ENCODE measurements around the gene LZTS3. TPM values are rescaled to one million over a fixed set of nuclear protein-coding genes. Genes with fewer than 3 reads are reported as not detected.

LZTS3 gene
- total and polyA plus RNA-seq, 10 donors = 0.64 to 5.5 (median 1.8) TPM

- no peaks in the 10 kb centered on the region for H3K9me3 ChIP-seq
- H3K4me3 ChIP-seq = no peak overlapping the region
- no peak overlapping the region for H3K27ac ChIP-seq
- H3K27me3 ChIP-seq (replicated peaks in 1 of 7) = no peaks in the 10 kb centered on the region
- no peaks in the 10 kb centered on the region for H3K36me3 ChIP-seq
- no peak for DNase-seq
- intact Hi-C loops (cut with DNase I; ENCODE audit: low total_unique reads) = no loop called here
- WGBS, 5 donors = 74 to 85% (median 80%) methylated on average over 5 of the region's 5 CpGs
- TF ChIP-seq CTCF (IDR thresholded peaks at IDR 0.05 in 8 of 11, conservative IDR thresholded peaks at IDR 0.05 in 3 of 11) = no peak
- no peak for TF ChIP-seq POLR2A (IDR thresholded peaks at IDR 0.05)
- TF ChIP-seq POLR2AphosphoS5 (IDR thresholded peaks at IDR 0.05) = no peak
- no peaks in the 10 kb centered on the region for H3K4me1 ChIP-seq
These were observed 7.9 kb upstream of the LZTS3 start for GRCh38 chr20:3181270-3181669.

GRCh38 chr20:3180319-3180718 lies 7.0 kb upstream of the LZTS3 start:
- Histone ChIP-seq H3K27ac (no peak overlapping the region), H3K36me3 (no peaks in the 10 kb centered on the region), H3K9me3 (no peaks in the 10 kb centered on the region), H3K4me1 (no peaks in the 10 kb centered on the region), H3K4me3 (no peak overlapping the region), H3K27me3 (replicated peaks in 1 of 7) (no peaks in the 10 kb centered on the region)
- TF ChIP-seq POLR2AphosphoS5 (IDR thresholded peaks at IDR 0.05) (no peak), CTCF (IDR thresholded peaks at IDR 0.05 in 8 of 11, conservative IDR thresholded peaks at IDR 0.05 in 3 of 11) (no peak), POLR2A (IDR thresholded peaks at IDR 0.05) (no peak)
- no peak for DNase-seq
- intact Hi-C loops (cut with DNase I; ENCODE audit: low total_unique reads) = no loop called here
- WGBS, 5 donors = 68 to 90% (median 79%) methylated on average over 4 of the region's 4 CpGs

- peaks cover 0 to 20% (median 13%) of the 10 kb centered on the region in 7 donors for H3K27me3 ChIP-seq (replicated peaks in 1 of 7)
- DNase-seq = peak; percentile 29
- no peaks in the 10 kb centered on the region for H3K9me3 ChIP-seq
- peaks cover 0 to 19% (median 11%) of the 10 kb centered on the region in 6 donors for H3K4me1 ChIP-seq
- H3K4me3 ChIP-seq = no peak overlapping the region
- WGBS, 5 donors = 66 to 77% (median 69%) methylated on average over 8 of the region's 8 CpGs
- intact Hi-C loops (cut with DNase I; ENCODE audit: low total_unique reads) = no loop called here
- no peaks in the 10 kb centered on the region for H3K36me3 ChIP-seq
- TF ChIP-seq POLR2AphosphoS5 (IDR thresholded peaks at IDR 0.05) (no peak), POLR2A (IDR thresholded peaks at IDR 0.05) (no peak), CTCF (IDR thresholded peaks at IDR 0.05 in 8 of 11, conservative IDR thresholded peaks at IDR 0.05 in 3 of 11) (no peak)
- H3K27ac ChIP-seq = no peak overlapping the region
These were observed 4.6 kb upstream of the LZTS3 start for GRCh38 chr20:3177746-3178485.

- 77 to 100% (median 86%) methylated on average over 1 of the region's 1 CpG for WGBS, 5 donors
- Histone ChIP-seq H3K4me1 (peaks cover 0 to 28% (median 16%) of the 10 kb centered on the region in 6 donors), H3K27me3 (replicated peaks in 1 of 7) (peaks cover 0 to 36% (median 23%) of the 10 kb centered on the region in 7 donors), H3K4me3 (no peak overlapping the region), H3K36me3 (no peaks in the 10 kb centered on the region), H3K27ac (no peak overlapping the region), H3K9me3 (no peaks in the 10 kb centered on the region)
- intact Hi-C loops (cut with DNase I; ENCODE audit: low total_unique reads) = no loop called here
- no peak for TF ChIP-seq POLR2AphosphoS5 (IDR thresholded peaks at IDR 0.05)
- no peak for TF ChIP-seq CTCF (IDR thresholded peaks at IDR 0.05 in 8 of 11, conservative IDR thresholded peaks at IDR 0.05 in 3 of 11)
- no peak for TF ChIP-seq POLR2A (IDR thresholded peaks at IDR 0.05)
- no peak for DNase-seq
These were observed 1.9 kb upstream of the LZTS3 start for GRCh38 chr20:3175270-3175669.

Measured in spleen (tissue), 11 donors.